HEK293 (cell line): ENCODE results near the gene ARFIP2.

Experiments
- CTCF ChIA-PET: fragments of 350-600 bp; formaldehyde crosslinking; extraction: SDS; loops from one replicate; lab custom pipeline; 2021; ENCODE audit warnings: antibody characterized with exemption; lab: Yijun Ruan, JAX
- POLR2A ChIA-PET: fragments of 300-600 bp; formaldehyde crosslinking; extraction: SDS; loops from one replicate; lab custom pipeline; 2020; ENCODE audit warnings: antibody characterized with exemption, inconsistent platforms; lab: Yijun Ruan, JAX
- H3K27ac ChIP-seq: fragments of 200-500 bp; sonication (Bioruptor generic); 2 replicates; pipeline ENCODE4 v1.5.1; 2014; ENCODE audit warnings: low read depth, low read length, control low read depth, inconsistent platforms; ENCODE audit errors: extremely low read depth
- H3K36me3 ChIP-seq, 2 experiments: fragments of 200-500 bp in 1 of 2; sonication (Bioruptor generic) in 1 of 2; 1 replicate in 1 of 2; 2 replicates in 1 of 2; pipeline ENCODE4 v1.5.1; 2014 to 2017; ENCODE audit warnings: inconsistent platforms in 2 of 2, low read length in 2 of 2; ENCODE audit not compliant: control insufficient read depth in 2 of 2, insufficient read depth in 1 of 2
- H3K4me1 ChIP-seq: fragments of 200-500 bp; sonication (Bioruptor generic); 2 replicates; pipeline ENCODE4 v1.5.1; 2014; ENCODE audit warnings: mild to moderate bottlenecking, low read length, inconsistent platforms; ENCODE audit not compliant: control insufficient read depth, insufficient read depth
- H3K4me3 ChIP-seq: 2 replicates; pipeline ENCODE4 v1.5.1; 2011; ENCODE audit warnings: low read depth, mild to moderate bottlenecking, control low read depth, low read length, moderate library complexity
- H3K9me3 ChIP-seq: fragments of 200-500 bp; sonication (Bioruptor generic); 2 replicates; pipeline ENCODE4 v1.5.1; 2014; ENCODE audit warnings: low read depth, low read length, inconsistent platforms; ENCODE audit not compliant: control insufficient read depth, insufficient read depth
- EGR2 ChIP-seq: fragments of 450-650 bp; formaldehyde crosslinking; IDR thresholded peaks from 2 replicates; pipeline ENCODE4 v1.5.1; 2016; ENCODE audit warnings: low read depth, missing biosample characterization, missing genetic modification characterization
- GLI4 ChIP-seq: fragments of 450-650 bp; formaldehyde crosslinking; IDR thresholded peaks from 2 replicates; pipeline ENCODE4 v1.5.1; 2016; ENCODE audit warnings: missing biosample characterization, missing genetic modification characterization
- OVOL3 ChIP-seq: fragments of 450-650 bp; formaldehyde crosslinking; IDR thresholded peaks from 2 replicates; pipeline ENCODE4 v1.5.1; 2016; ENCODE audit warnings: missing biosample characterization, missing genetic modification characterization
- PBX3 ChIP-seq: sonication (generic); formaldehyde crosslinking; IDR thresholded peaks from 2 replicates; pipeline ENCODE4 v1.8.1; 2022; ENCODE audit warnings: mild to moderate bottlenecking, moderate library complexity, missing genetic modification reagents
- YY2 ChIP-seq: fragments of 450-650 bp; formaldehyde crosslinking; IDR thresholded peaks from 2 replicates; pipeline ENCODE4 v1.5.1; 2016; ENCODE audit warnings: missing biosample characterization, missing genetic modification characterization
- ZBTB10 ChIP-seq: fragments of 450-650 bp; formaldehyde crosslinking; IDR thresholded peaks from 2 replicates; pipeline ENCODE4 v1.5.1; 2016; ENCODE audit warnings: missing biosample characterization, missing genetic modification characterization
- ZFP3 ChIP-seq: fragments of 450-650 bp; formaldehyde crosslinking; IDR thresholded peaks from 2 replicates; pipeline ENCODE4 v1.5.1; 2016; ENCODE audit warnings: low read depth, missing biosample characterization, missing genetic modification characterization
- ZNF114 ChIP-seq: fragments of 450-650 bp; formaldehyde crosslinking; IDR thresholded peaks from 2 replicates; pipeline ENCODE4 v1.5.0; 2017; ENCODE audit warnings: missing biosample characterization, missing genetic modification characterization
- ZNF157 ChIP-seq: fragments of 450-650 bp; formaldehyde crosslinking; IDR thresholded peaks from 2 replicates; pipeline ENCODE4 v1.5.1; 2016; ENCODE audit warnings: missing biosample characterization, missing genetic modification characterization
- ZNF174 ChIP-seq: fragments of 450-650 bp; formaldehyde crosslinking; IDR thresholded peaks from 2 replicates; pipeline ENCODE4 v1.5.0; 2017; ENCODE audit warnings: missing biosample characterization, mild to moderate bottlenecking, missing genetic modification characterization
- ZNF221 ChIP-seq: fragments of 450-650 bp; formaldehyde crosslinking; IDR thresholded peaks from 2 replicates; pipeline ENCODE4 v1.5.1; 2017; ENCODE audit warnings: missing biosample characterization, missing genetic modification characterization, borderline replicate concordance
- ZNF391 ChIP-seq: fragments of 450-650 bp; formaldehyde crosslinking; IDR thresholded peaks from 2 replicates; pipeline ENCODE4 v1.5.1; 2016; ENCODE audit warnings: low read depth, missing biosample characterization, missing genetic modification characterization, borderline replicate concordance
- ZNF473 ChIP-seq: fragments of 450-650 bp; formaldehyde crosslinking; IDR thresholded peaks from 2 replicates; pipeline ENCODE4 v1.5.1; 2017; ENCODE audit warnings: missing biosample characterization, missing genetic modification characterization
- ZNF561 ChIP-seq: fragments of 450-650 bp; IDR thresholded peaks from 2 replicates; pipeline ENCODE4 v1.5.1; 2018; ENCODE audit warnings: missing biosample characterization, missing genetic modification characterization, borderline replicate concordance
- ZNF600 ChIP-seq: fragments of 450-650 bp; formaldehyde crosslinking; IDR thresholded peaks from 2 replicates; pipeline ENCODE4 v1.5.1; 2016; ENCODE audit warnings: missing biosample characterization, missing genetic modification characterization
- ZNF623 ChIP-seq: fragments of 450-650 bp; formaldehyde crosslinking; IDR thresholded peaks from 2 replicates; pipeline ENCODE4 v1.5.1; 2016; ENCODE audit warnings: missing biosample characterization, missing genetic modification characterization
- ZNF792 ChIP-seq: fragments of 450-650 bp; formaldehyde crosslinking; IDR thresholded peaks from 2 replicates; pipeline ENCODE4 v1.5.1; 2016; ENCODE audit warnings: missing biosample characterization, missing genetic modification characterization
- TF ChIP-seq, protein P1 (sequence below): fragments of 450-650 bp; formaldehyde crosslinking; IDR thresholded peaks from 2 replicates; pipeline ENCODE4 v1.5.1; 2016; ENCODE audit warnings: missing biosample characterization, missing genetic modification characterization
- TF ChIP-seq, protein P2 (sequence below): fragments of 450-650 bp; formaldehyde crosslinking; IDR thresholded peaks from 2 replicates; pipeline ENCODE4 v1.5.1; 2017; ENCODE audit warnings: missing biosample characterization, missing genetic modification characterization

Gene ARFIP2

GRCh38 chr11:6497069-6497839, 16.1 kb upstream of the ARFIP2 start, which contains the start of gene DNHD1 (continued):
- TF ChIP-seq, protein P1, sequence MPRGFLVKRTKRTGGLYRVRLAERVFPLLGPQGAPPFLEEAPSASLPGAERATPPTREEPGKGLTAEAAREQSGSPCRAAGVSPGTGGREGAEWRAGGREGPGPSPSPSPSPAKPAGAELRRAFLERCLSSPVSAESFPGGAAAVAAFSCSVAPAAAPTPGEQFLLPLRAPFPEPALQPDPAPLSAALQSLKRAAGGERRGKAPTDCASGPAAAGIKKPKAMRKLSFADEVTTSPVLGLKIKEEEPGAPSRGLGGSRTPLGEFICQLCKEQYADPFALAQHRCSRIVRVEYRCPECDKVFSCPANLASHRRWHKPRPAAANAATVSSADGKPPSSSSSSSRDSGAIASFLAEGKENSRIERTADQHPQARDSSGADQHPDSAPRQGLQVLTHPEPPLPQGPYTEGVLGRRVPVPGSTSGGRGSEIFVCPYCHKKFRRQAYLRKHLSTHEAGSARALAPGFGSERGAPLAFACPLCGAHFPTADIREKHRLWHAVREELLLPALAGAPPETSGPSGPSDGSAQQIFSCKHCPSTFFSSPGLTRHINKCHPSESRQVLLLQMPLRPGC: no peak
- no peak for TF ChIP-seq OVOL3 (tag by site-specific recombination)
- no peak for TF ChIP-seq EGR2
- no peak for TF ChIP-seq ZNF157 (tag by site-specific recombination)
- TF ChIP-seq ZNF792 (tag by site-specific recombination): no peak
- no peak for TF ChIP-seq ZFP3 (tag by site-specific recombination)

DNA sequence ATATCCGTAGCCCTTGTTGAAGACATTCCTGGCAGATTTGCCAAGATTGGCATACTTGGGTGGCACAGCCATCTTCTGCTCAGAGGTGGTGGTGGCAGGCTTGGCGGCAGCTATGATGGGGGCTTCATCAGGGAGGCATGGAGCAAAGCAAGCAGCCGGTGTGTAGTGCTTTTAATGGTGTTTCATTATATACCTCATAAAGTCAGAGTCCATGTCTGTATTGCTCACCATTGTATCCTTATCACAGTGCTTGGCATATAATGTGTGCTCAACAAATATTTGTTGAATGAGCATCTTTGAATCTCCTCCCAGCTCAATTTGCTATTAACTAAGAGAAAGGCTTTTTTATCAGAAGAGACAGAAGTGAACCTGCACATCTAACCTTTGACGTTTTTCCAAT, 8.2 kb upstream of the ARFIP2 start:
- CTCF ChIA-PET: interaction anchor here (0.9 to 2.6 kb wide), 4 partner anchors 15 to 135 kb away, joined by 3 to 10 read pairs (median 4); no protein-coding TSS in a partner anchor
- H3K27ac ChIP-seq: no peak overlapping the region
- POLR2A ChIA-PET: interaction anchor here (1.8 kb wide), 1 partner anchor 8 kb away, joined by 12 read pairs; the partner anchor contains the start of genes ARFIP2 and TIMM10B
- no peaks in the 10 kb centered on the region for H3K4me1 ChIP-seq
- H3K36me3 ChIP-seq: peaks cover 3 to 83% of the 10 kb centered on the region in 2 experiments; a peak in 2 of 3 replicates
- TF ChIP-seq ZNF221 (tag by site-specific recombination): no peak
- no peak for TF ChIP-seq YY2 (tag by site-specific recombination)
- no peak for TF ChIP-seq ZNF174
- TF ChIP-seq ZNF623 (tag by site-specific recombination): no peak
- no peak for TF ChIP-seq PBX3 (CRISPR knock-in tag)
- no peak for TF ChIP-seq ZNF114
- no peak for TF ChIP-seq ZBTB10
- TF ChIP-seq ZNF600 (tag by site-specific recombination): no peak
- TF ChIP-seq ZNF561: no peak
- no peak for TF ChIP-seq GLI4 (tag by site-specific recombination)
- TF ChIP-seq ZNF473: no peak
- no peak for TF ChIP-seq ZNF391 (tag by site-specific recombination)
- TF ChIP-seq ZNF157 (tag by site-specific recombination): no peak
- TF ChIP-seq, protein P2, sequence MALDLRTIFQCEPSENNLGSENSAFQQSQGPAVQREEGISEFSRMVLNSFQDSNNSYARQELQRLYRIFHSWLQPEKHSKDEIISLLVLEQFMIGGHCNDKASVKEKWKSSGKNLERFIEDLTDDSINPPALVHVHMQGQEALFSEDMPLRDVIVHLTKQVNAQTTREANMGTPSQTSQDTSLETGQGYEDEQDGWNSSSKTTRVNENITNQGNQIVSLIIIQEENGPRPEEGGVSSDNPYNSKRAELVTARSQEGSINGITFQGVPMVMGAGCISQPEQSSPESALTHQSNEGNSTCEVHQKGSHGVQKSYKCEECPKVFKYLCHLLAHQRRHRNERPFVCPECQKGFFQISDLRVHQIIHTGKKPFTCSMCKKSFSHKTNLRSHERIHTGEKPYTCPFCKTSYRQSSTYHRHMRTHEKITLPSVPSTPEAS (tag by site-specific recombination): no peak
- no peak overlapping the region for H3K4me3 ChIP-seq
- no peaks in the 10 kb centered on the region for H3K9me3 ChIP-seq
